Adrenal gland (tissue), 12 donors: Measurements from ENCODE around the gene TOPORS. TPM values are rescaled to one million over a fixed set of nuclear protein-coding genes. Genes with fewer than 3 reads are reported as not detected.

ENCODE experiments used
- DNase-seq, 7 donors: peaks; one replicate each; pipeline ENCODE4 v3.0.0-alpha.2; 2019 to 2020
- H3K27ac ChIP-seq, 5 donors: fragments of 200-600 bp; sonication (generic) in 4 of 5; 1 replicate in 3 of 5; 2 replicates in 2 of 5; pipeline versions ENCODE4 v1.5.1 to v1.8.0; 2016 to 2020; ENCODE audit warnings: mild to moderate bottlenecking in 1 of 5
- H3K27me3 ChIP-seq: fragments of 200-600 bp; 2 replicates; pipeline ENCODE4 v1.8.0; 2021
- H3K36me3 ChIP-seq, 2 donors: fragments of 200-600 bp; replicated peaks in 1 of 2; 1 replicate in 1 of 2; 2 replicates in 1 of 2; pipeline versions ENCODE4 v1.5.1 to v1.8.0; 2018 to 2022
- H3K4me1 ChIP-seq, 2 donors: fragments of 200-600 bp; replicated peaks in 1 of 2; 1 replicate in 1 of 2; 2 replicates in 1 of 2; pipeline versions ENCODE4 v1.5.1 to v1.8.0; 2018 to 2021
- H3K4me3 ChIP-seq, 4 donors: fragments of 200-600 bp; sonication (generic) in 3 of 4; one replicate each; pipeline ENCODE4 v1.5.1; 2016 to 2018
- H3K9me3 ChIP-seq, 3 donors: fragments of 200-600 bp; sonication (generic) in 1 of 3; replicated peaks in 1 of 3; 1 replicate in 2 of 3; 2 replicates in 1 of 3; pipeline versions ENCODE4 v1.5.1 to v1.8.0; 2016 to 2021
- POLR2A ChIP-seq, 2 donors: fragments of 450-650 bp; IDR thresholded peaks; one replicate each; pipeline ENCODE4 v1.6.1; 2017; ENCODE audit warnings: antibody characterized with exemption in 2 of 2, mild to moderate bottlenecking in 2 of 2, moderate library complexity in 1 of 2
- WGBS, 4 donors: extraction: QIAGEN DNeasy Blood & Tissue Kit in 2 of 4; methylation state at CpG; one replicate each; pipeline versions ENCODE4 v1.1.5 to v1.1.7; 2013 to 2017; 5-methylcytosine and 5-hydroxymethylcytosine counted together
- intact Hi-C, 2 donors: fragments of 100-400 bp; cut with DNase I; formaldehyde crosslinking; loops; one replicate each; pipeline versions ENCODE4 v1.14.1 to v1.15.0; 2022 to 2023
- polyA plus RNA-seq, 3 donors: library from polyadenylated mRNA; stranded (reverse); fragments of 200-250 nt in 2 of 3; fragments of 350-450 nt in 1 of 3; fragmentation: Illumina TruSeq in 1 of 3; extraction: RNeasy Lipid Tissue Mini Kit (QIAGEN cat#74804) in 1 of 3; gene quantifications; one replicate each; pipeline ENCODE4 v1.2.3, GENCODE V29; 2013 to 2014
- total RNA-seq, 9 donors: library from RNA; depleted of rRNA in 4 of 9; stranded (reverse); fragments of >200 nt in 4 of 9; fragments of 120-200 nt in 1 of 9; fragmentation: NEBNext Ultra II Directional in 1 of 9; extraction: Animal tissue kit (Norgen Biotek cat#: 25700) in 1 of 9; gene quantifications; one replicate each; pipeline versions ENCODE4 v1.1.0 to v1.2.4, GENCODE V29; 2013 to 2023
- TF ChIP-seq, protein P1 (sequence below), 6 experiments: fragments of 450-650 bp in 4 of 6; fragments of 200-600 bp in 2 of 6; sonication (generic) in 1 of 6; IDR thresholded peaks; 1 replicate in 5 of 6; 2 replicates in 1 of 6; pipeline versions ENCODE4 v1.5.1 to v1.8.0; 2016 to 2021; ENCODE audit warnings: antibody characterized with exemption in 6 of 6, mild to moderate bottlenecking in 2 of 6, moderate library complexity in 1 of 6
- donor health status: healthy with polysubstance abuse.
- donor health status: Bipolar disorder and iron deficiency.
- donor health status: DM: yes; HTN: yes; CAD: no.
- donor health status: DM: no; HTN: no; CAD: no.
- donor health status: DM: no; HTN: no; CAD: no.
- donor health status: DM: yes; HTN: yes; CAD: no.

The TOPORS gene
- total and polyA plus RNA-seq, 12 donors = 7.6 to 25.3 (median 15.9) TPM

DNA sequence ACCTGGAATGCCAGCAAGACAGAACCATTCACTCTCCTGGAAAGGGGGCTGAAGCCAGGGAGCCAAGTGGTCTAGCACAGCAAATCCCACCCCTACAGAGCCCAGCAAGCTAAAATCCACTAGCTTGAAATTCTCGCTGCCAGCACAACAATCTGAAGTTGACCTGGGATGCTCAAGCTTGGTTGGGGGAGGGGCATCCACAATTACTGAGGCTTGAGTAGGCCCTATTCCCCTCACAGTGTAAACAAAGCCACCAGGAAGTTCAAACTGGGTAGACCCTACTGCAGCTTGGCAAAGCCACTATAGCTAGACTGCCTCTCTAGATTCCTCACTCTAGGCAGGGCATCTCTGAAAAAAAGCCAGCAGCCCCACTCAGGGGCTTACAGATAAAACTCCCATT lies 43.7 kb downstream of the TOPORS start:
- Histone ChIP-seq H3K9me3 (no peaks in the 10 kb centered on the region), H3K4me3 (no peak overlapping the region), H3K27me3 (no peaks in the 10 kb centered on the region), H3K4me1 (no peaks in the 10 kb centered on the region), H3K36me3 (no peaks in the 10 kb centered on the region), H3K27ac (no peak overlapping the region)
- TF ChIP-seq POLR2A (IDR thresholded peaks at IDR 0.05) = no peak
- TF ChIP-seq, protein P1, sequence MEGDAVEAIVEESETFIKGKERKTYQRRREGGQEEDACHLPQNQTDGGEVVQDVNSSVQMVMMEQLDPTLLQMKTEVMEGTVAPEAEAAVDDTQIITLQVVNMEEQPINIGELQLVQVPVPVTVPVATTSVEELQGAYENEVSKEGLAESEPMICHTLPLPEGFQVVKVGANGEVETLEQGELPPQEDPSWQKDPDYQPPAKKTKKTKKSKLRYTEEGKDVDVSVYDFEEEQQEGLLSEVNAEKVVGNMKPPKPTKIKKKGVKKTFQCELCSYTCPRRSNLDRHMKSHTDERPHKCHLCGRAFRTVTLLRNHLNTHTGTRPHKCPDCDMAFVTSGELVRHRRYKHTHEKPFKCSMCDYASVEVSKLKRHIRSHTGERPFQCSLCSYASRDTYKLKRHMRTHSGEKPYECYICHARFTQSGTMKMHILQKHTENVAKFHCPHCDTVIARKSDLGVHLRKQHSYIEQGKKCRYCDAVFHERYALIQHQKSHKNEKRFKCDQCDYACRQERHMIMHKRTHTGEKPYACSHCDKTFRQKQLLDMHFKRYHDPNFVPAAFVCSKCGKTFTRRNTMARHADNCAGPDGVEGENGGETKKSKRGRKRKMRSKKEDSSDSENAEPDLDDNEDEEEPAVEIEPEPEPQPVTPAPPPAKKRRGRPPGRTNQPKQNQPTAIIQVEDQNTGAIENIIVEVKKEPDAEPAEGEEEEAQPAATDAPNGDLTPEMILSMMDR (IDR thresholded peaks at IDR 0.05) = no peak
- intact Hi-C loops = no loop called here
- DNase-seq = no peak
- 100% methylated on average over 1 of the region's 1 CpG for WGBS, 4 donors

GRCh38 chr9:32503008-32503407 lies 49.4 kb downstream of the TOPORS start:
- 69 to 94% (median 90%) methylated on average over 3 of the region's 3 CpGs for WGBS, 4 donors
- H3K4me1 ChIP-seq = no peaks in the 10 kb centered on the region
- no peak overlapping the region for H3K4me3 ChIP-seq
- no peak for DNase-seq
- no peaks in the 10 kb centered on the region for H3K9me3 ChIP-seq
- no peak overlapping the region for H3K27ac ChIP-seq
- no peaks in the 10 kb centered on the region for H3K27me3 ChIP-seq
- H3K36me3 ChIP-seq = no peaks in the 10 kb centered on the region
- intact Hi-C loops = no loop called here
- TF ChIP-seq, protein P1 (IDR thresholded peaks at IDR 0.05) = no peak
- no peak for TF ChIP-seq POLR2A (IDR thresholded peaks at IDR 0.05)

DNA sequence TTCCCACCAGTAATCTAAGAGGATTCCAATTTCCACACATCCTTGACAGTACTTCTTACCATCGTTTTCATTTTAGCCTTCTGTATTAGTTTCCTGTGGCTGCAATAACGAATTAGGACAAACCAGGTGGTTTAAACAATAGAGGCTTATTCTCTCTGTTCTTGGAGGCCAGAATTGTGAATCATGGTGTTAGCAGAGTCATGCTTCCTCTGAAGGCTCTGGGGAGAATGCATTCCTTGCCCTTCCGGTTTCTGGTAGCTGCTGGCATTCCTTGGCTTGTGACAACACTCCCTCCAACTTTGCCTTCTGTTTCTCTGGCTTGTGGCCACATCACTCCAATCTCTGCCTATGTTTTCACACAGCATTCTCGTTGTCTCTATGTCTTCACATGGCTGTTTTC lies 49.9 kb downstream of the TOPORS start:
- no peaks in the 10 kb centered on the region for H3K36me3 ChIP-seq
- H3K27ac ChIP-seq = no peak overlapping the region
- no peak overlapping the region for H3K4me3 ChIP-seq
- H3K9me3 ChIP-seq = no peaks in the 10 kb centered on the region
- intact Hi-C loops = no loop called here
- no peaks in the 10 kb centered on the region for H3K4me1 ChIP-seq
- 66 to 81% (median 75%) methylated on average over 4 of the region's 4 CpGs for WGBS, 4 donors
- TF ChIP-seq, protein P1 (IDR thresholded peaks at IDR 0.05) = no peak
- TF ChIP-seq POLR2A (IDR thresholded peaks at IDR 0.05) = no peak
- H3K27me3 ChIP-seq = no peaks in the 10 kb centered on the region
- no peak for DNase-seq

GRCh38 chr9:32501868-32502267 lies 50.5 kb downstream of the TOPORS start:
- Histone ChIP-seq H3K27me3 (no peaks in the 10 kb centered on the region), H3K36me3 (no peaks in the 10 kb centered on the region), H3K4me3 (no peak overlapping the region), H3K27ac (no peak overlapping the region), H3K4me1 (no peaks in the 10 kb centered on the region), H3K9me3 (no peaks in the 10 kb centered on the region)
- 81 to 95% (median 92%) methylated on average over 1 of the region's 1 CpG for WGBS, 4 donors
- intact Hi-C loops = no loop called here
- TF ChIP-seq, protein P1 (IDR thresholded peaks at IDR 0.05) = no peak
- no peak for TF ChIP-seq POLR2A (IDR thresholded peaks at IDR 0.05)
- DNase-seq = no peak
